ENCODE measurements around the gene WFDC5. TPM values are rescaled to one million over a fixed set of nuclear protein-coding genes. Genes with fewer than 3 reads are reported as not detected.

The WFDC5 gene
- total RNA-seq, 1 experiment from 2014 or later = not detected

- Histone ChIP-seq H3K4me3 (ENCODE audit: low read depth, low read length) (no peak overlapping the region), H3K27me3 (replicated peaks; ENCODE audit: control insufficient read depth, insufficient read depth, low read length) (no peaks in the 10 kb centered on the region), H3K4me1 (peaks cover 30% of the 10 kb centered on the region), H3K36me3 (ENCODE audit: control insufficient read depth, insufficient read depth, low read length) (no peaks in the 10 kb centered on the region), H3K9me3 (peaks cover 6% of the 10 kb centered on the region; the same call in 1 of the 2 replicates)
- intact Hi-C loops (cut with micrococcal nuclease; ENCODE audit: unreplicated experiment) = loop anchor here (1.0 kb wide), 1 partner anchor 25 kb away; no protein-coding TSS in a partner anchor
- peaks cover 27% of the 10 kb centered on the region for H3K36me3 Mint-ChIP-seq (ENCODE audit: insufficient read depth, unreplicated experiment)
- POLR2A ChIA-PET = no interaction called here
- CTCF ChIA-PET = interaction anchor here (1.0 kb wide), 1 partner anchor 25 kb away, joined by 3 read pairs; no protein-coding TSS in a partner anchor
- BruUV-seq (replicated peaks) = no TSS peak
- H3K9me3 Mint-ChIP-seq (ENCODE audit: unreplicated experiment) = peaks cover 13% of the 10 kb centered on the region
- H3K4me1 Mint-ChIP-seq (ENCODE audit: low read depth, unreplicated experiment) = peaks cover 39% of the 10 kb centered on the region
- H3K27me3 Mint-ChIP-seq (ENCODE audit: insufficient read depth, unreplicated experiment) = no peaks in the 10 kb centered on the region
- TF ChIP-seq CTCF (IDR thresholded peaks at IDR 0.05; ENCODE audit: insufficient read depth in 1 of 2, low read depth in 1 of 2, low read length in 1 of 2, severe bottlenecking in 1 of 2, unreplicated experiment in 1 of 2) = no peak
- H3K27ac Mint-ChIP-seq (ENCODE audit: unreplicated experiment) = peak overlapping the region; percentile 7
- DNase-seq = no peak
- H3K4me3 Mint-ChIP-seq (ENCODE audit: unreplicated experiment) = no peak overlapping the region
Measured at GRCh38 chr20:45069261-45069660, 45.7 kb downstream of the WFDC5 start.

DNA sequence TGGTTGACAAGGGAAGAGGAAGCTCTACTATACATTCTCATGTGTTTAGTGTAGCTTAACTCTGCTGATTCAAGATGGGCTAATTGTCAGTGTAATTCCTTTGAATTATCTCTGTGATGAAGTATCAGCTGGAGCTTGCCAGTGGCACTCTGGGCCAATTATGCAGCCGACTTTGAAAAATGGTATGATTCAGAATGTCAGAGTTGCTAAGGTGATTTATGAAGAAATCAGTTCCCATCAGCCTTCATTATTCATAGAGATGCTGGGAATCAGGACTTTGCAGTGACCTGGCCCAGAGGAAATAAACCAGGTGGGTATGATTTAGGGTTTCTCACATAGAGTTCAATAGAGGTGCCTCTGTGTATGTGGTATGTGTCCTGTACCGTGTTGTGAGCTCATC, 47.4 kb downstream of the WFDC5 start:
- intact Hi-C loops (cut with micrococcal nuclease; ENCODE audit: unreplicated experiment) = no loop called here
- DNase-seq = no peak
- ChIA-PET CTCF (interaction anchor here (0.8 to 1.0 kb wide), 2 partner anchors 24 to 28 kb away, joined by 3 to 4 read pairs; no protein-coding TSS in a partner anchor), POLR2A (no interaction called here)
- peaks cover 27% of the 10 kb centered on the region for H3K36me3 Mint-ChIP-seq (ENCODE audit: insufficient read depth, unreplicated experiment)
- H3K4me1 Mint-ChIP-seq (ENCODE audit: low read depth, unreplicated experiment) = peaks cover 39% of the 10 kb centered on the region
- no TSS peak for BruUV-seq (replicated peaks)
- H3K27me3 Mint-ChIP-seq (ENCODE audit: insufficient read depth, unreplicated experiment) = no peaks in the 10 kb centered on the region
- no peak overlapping the region for H3K27ac Mint-ChIP-seq (ENCODE audit: unreplicated experiment)
- Histone ChIP-seq H3K9me3 (peaks cover 6% of the 10 kb centered on the region; the same call in 1 of the 2 replicates), H3K27me3 (replicated peaks; ENCODE audit: control insufficient read depth, insufficient read depth, low read length) (no peaks in the 10 kb centered on the region), H3K4me3 (ENCODE audit: low read depth, low read length) (no peak overlapping the region), H3K4me1 (peaks cover 30% of the 10 kb centered on the region), H3K36me3 (ENCODE audit: control insufficient read depth, insufficient read depth, low read length) (no peaks in the 10 kb centered on the region)
- no peak for TF ChIP-seq CTCF (IDR thresholded peaks at IDR 0.05; ENCODE audit: insufficient read depth in 1 of 2, low read depth in 1 of 2, low read length in 1 of 2, severe bottlenecking in 1 of 2, unreplicated experiment in 1 of 2)
- H3K4me3 Mint-ChIP-seq (ENCODE audit: unreplicated experiment) = no peak overlapping the region
- peaks cover 13% of the 10 kb centered on the region for H3K9me3 Mint-ChIP-seq (ENCODE audit: unreplicated experiment)

DNA sequence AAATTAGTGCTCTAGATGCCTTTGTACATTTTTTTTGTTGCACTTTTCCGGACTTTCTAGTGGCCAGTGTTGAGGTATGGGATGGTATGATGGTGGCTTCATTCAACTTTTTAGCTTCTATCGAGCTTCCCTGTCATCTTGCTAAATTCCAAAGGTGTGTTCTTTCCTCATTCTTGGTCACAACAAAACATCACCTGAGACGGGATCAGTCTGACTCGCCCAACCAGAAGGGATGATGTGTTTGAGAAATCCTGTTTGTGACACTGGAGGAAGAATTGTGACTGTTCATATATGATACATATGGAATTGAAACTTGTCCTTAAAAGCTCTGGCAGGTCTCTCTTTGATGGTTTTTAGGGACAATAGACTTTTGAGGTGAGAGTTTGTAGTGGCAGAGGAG, 47.9 kb downstream of the WFDC5 start:
- no peak overlapping the region for H3K4me3 Mint-ChIP-seq (ENCODE audit: unreplicated experiment)
- CTCF ChIA-PET = interaction anchor here (0.5 to 1.0 kb wide), 4 partner anchors 11 to 29 kb away, joined by 3 to 4 read pairs (median 3); no protein-coding TSS in a partner anchor

More for the DNA sequence above, 47.9 kb downstream of the WFDC5 start:
- Mint-ChIP-seq H3K27me3 (ENCODE audit: insufficient read depth, unreplicated experiment) (no peaks in the 10 kb centered on the region), H3K9me3 (ENCODE audit: unreplicated experiment) (peaks cover 13% of the 10 kb centered on the region), H3K36me3 (ENCODE audit: insufficient read depth, unreplicated experiment) (peaks cover 27% of the 10 kb centered on the region), H3K4me1 (ENCODE audit: low read depth, unreplicated experiment) (peaks cover 39% of the 10 kb centered on the region), H3K27ac (ENCODE audit: unreplicated experiment) (no peak overlapping the region)
- POLR2A ChIA-PET = no interaction called here
- no peak for TF ChIP-seq CTCF (IDR thresholded peaks at IDR 0.05; ENCODE audit: insufficient read depth in 1 of 2, low read depth in 1 of 2, low read length in 1 of 2, severe bottlenecking in 1 of 2, unreplicated experiment in 1 of 2)
- H3K4me3 ChIP-seq (ENCODE audit: low read depth, low read length) = no peak overlapping the region
- intact Hi-C loops (cut with micrococcal nuclease; ENCODE audit: unreplicated experiment) = no loop called here
- peaks cover 32% of the 10 kb centered on the region for H3K4me1 ChIP-seq
- H3K36me3 ChIP-seq (ENCODE audit: control insufficient read depth, insufficient read depth, low read length) = no peaks in the 10 kb centered on the region
- peaks cover 6% of the 10 kb centered on the region; the same call in 1 of the 2 replicates for H3K9me3 ChIP-seq
- no peaks in the 10 kb centered on the region for H3K27me3 ChIP-seq (replicated peaks; ENCODE audit: control insufficient read depth, insufficient read depth, low read length)
- no TSS peak for BruUV-seq (replicated peaks)
- no peak for DNase-seq

Measured in Caco-2 (cell line).